Hepatocyte (in vitro differentiated cells): ENCODE data around the gene PLVAP. TPM values are rescaled to one million over a fixed set of nuclear protein-coding genes. Genes with fewer than 3 reads are reported as not detected.

Experiments
- DNase-seq: peaks from one replicate; pipeline ENCODE4 v3.0.0-alpha.2; 2016; ENCODE audit warnings: low spot score
- H2AFZ ChIP-seq: fragments of 200-600 bp; sonication (generic); 2 replicates; pipeline ENCODE4 v1.6.0; 2016; ENCODE audit warnings: antibody characterized with exemption, mild to moderate bottlenecking
- H3K27ac ChIP-seq: fragments of 200-600 bp; sonication (generic); 2 replicates; pipeline ENCODE4 v1.5.1; 2016; ENCODE audit warnings: mild to moderate bottlenecking
- H3K27me3 ChIP-seq: fragments of 200-600 bp; sonication (generic); 2 replicates; pipeline ENCODE4 v1.6.1; 2016
- H3K36me3 ChIP-seq: fragments of 200-600 bp; sonication (generic); replicated peaks from 2 replicates; pipeline ENCODE4 v1.5.1; 2016; ENCODE audit warnings: low read depth; ENCODE audit not compliant: insufficient read depth
- H3K4me1 ChIP-seq: fragments of 200-600 bp; sonication (generic); 2 replicates; pipeline ENCODE4 v1.5.1; 2016; ENCODE audit warnings: mild to moderate bottlenecking, moderate library complexity; ENCODE audit not compliant: insufficient read depth
- H3K4me2 ChIP-seq: fragments of 200-600 bp; sonication (generic); 2 replicates; pipeline ENCODE4 v1.6.0; 2016
- H3K4me3 ChIP-seq: fragments of 200-600 bp; sonication (generic); 2 replicates; pipeline ENCODE4 v1.5.1; 2016; ENCODE audit warnings: mild to moderate bottlenecking
- H3K79me2 ChIP-seq: fragments of 200-600 bp; sonication (generic); 2 replicates; pipeline ENCODE4 v1.6.0; 2017; ENCODE audit warnings: mild to moderate bottlenecking
- H3K9me2 ChIP-seq: fragments of 200-600 bp; sonication (generic); replicated peaks from 2 replicates; pipeline ENCODE4 v1.6.0; 2017; ENCODE audit warnings: mild to moderate bottlenecking; ENCODE audit not compliant: insufficient read depth
- H3K9me3 ChIP-seq: fragments of 200-600 bp; sonication (generic); 2 replicates; pipeline ENCODE4 v1.5.1; 2016; ENCODE audit warnings: low read depth, mild to moderate bottlenecking
- H4K20me1 ChIP-seq: fragments of 200-600 bp; sonication (generic); 2 replicates; pipeline ENCODE4 v1.6.0; 2016; ENCODE audit warnings: mild to moderate bottlenecking; ENCODE audit not compliant: insufficient read depth, poor library complexity, severe bottlenecking
- EZH2 ChIP-seq: fragments of 200-600 bp; sonication (generic); IDR thresholded peaks from 2 replicates; pipeline ENCODE4 v1.6.1; 2016; ENCODE audit warnings: antibody characterized with exemption, mild to moderate bottlenecking, borderline replicate concordance
- EZH2phosphoT487 ChIP-seq: fragments of 200-600 bp; sonication (generic); IDR thresholded peaks from one replicate; pipeline ENCODE4 v1.6.1; 2018; ENCODE audit warnings: antibody characterized with exemption, mild to moderate bottlenecking, low read depth, moderate library complexity; ENCODE audit not compliant: unreplicated experiment, severe bottlenecking
- WGBS: methylation state at CpG from one replicate; pipeline ENCODE4 v1.1.6; 2016; ENCODE audit warnings: low lambda C conversion rate; ENCODE audit errors: missing lambda C conversion rate; 5-methylcytosine and 5-hydroxymethylcytosine counted together
- polyA plus RNA-seq: library from polyadenylated mRNA; unstranded; fragments of >200 nt; fragmentation: Nextera tagmentation; extraction: Ambion mirVana; gene quantifications from 2 replicates; pipeline ENCODE4 v1.2.1, GENCODE V29; 2016
- total RNA-seq: library from RNA; depleted of rRNA; stranded (reverse); fragments of >200 nt; gene quantifications from 2 replicates; pipeline ENCODE4 v1.2.3, GENCODE V29; 2014
- TF ChIP-seq, protein P1 (sequence below): fragments of 200-600 bp; sonication (generic); IDR thresholded peaks from 2 replicates; pipeline ENCODE4 v1.5.1; 2016; ENCODE audit warnings: antibody characterized with exemption, mild to moderate bottlenecking; ENCODE audit not compliant: poor library complexity

PLVAP gene
- total and polyA plus RNA-seq, 2 experiments from 2014 or later, result 1.4 to 5.3 TPM

DNA sequence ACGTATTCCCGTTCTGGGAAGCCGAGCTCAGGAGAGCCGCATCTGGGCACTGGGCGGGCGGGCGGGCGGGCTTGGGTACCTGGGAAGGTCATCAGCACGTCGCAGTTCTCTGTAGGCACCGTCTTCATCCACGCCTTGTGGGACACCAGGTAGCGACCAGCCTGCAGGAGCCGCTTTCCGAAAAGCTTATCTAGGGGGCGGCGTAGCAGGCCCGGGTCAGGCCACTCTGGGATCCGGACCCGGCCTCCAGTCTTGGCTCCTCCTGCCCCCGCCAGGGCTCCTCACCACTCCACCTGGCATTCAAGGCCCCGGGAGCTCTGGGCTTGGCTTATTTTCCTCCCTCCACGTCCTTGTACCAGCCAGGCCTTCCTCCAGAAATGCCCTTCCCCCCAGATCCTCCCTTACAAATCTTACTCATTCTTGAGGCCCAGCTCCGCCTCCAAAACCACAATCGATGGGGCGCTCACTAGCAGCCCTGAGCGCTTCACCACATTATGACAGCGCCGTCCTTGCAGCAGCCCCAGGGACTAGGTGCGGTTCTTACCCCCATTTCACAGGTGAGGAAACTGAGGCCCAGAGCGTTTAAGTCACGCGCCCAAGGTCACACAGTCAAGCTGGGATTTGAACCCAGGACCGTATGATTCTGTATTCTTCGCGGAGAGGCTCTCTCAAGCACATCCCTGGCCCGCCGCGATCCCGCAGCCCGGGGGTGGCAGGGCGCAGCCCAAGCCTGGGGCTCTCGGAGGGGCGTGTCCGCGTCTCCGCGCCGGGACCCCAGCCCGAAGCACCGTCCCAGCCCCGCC lies 43.3 kb downstream of the PLVAP start:
- H3K4me1 ChIP-seq, result peaks cover 23% of the 10 kb centered on the region
- H2AFZ ChIP-seq, result peak overlapping the region; percentile 88
- peak overlapping the region; percentile 45 for H3K27ac ChIP-seq
- DNase-seq, result peak; percentile 54
- TF ChIP-seq EZH2, result no peak
- TF ChIP-seq EZH2phosphoT487, result no peak
- TF ChIP-seq, protein P1, sequence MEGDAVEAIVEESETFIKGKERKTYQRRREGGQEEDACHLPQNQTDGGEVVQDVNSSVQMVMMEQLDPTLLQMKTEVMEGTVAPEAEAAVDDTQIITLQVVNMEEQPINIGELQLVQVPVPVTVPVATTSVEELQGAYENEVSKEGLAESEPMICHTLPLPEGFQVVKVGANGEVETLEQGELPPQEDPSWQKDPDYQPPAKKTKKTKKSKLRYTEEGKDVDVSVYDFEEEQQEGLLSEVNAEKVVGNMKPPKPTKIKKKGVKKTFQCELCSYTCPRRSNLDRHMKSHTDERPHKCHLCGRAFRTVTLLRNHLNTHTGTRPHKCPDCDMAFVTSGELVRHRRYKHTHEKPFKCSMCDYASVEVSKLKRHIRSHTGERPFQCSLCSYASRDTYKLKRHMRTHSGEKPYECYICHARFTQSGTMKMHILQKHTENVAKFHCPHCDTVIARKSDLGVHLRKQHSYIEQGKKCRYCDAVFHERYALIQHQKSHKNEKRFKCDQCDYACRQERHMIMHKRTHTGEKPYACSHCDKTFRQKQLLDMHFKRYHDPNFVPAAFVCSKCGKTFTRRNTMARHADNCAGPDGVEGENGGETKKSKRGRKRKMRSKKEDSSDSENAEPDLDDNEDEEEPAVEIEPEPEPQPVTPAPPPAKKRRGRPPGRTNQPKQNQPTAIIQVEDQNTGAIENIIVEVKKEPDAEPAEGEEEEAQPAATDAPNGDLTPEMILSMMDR, result no peak
- peaks cover 17% of the 10 kb centered on the region for H3K79me2 ChIP-seq
- H3K9me2 ChIP-seq, result no peaks in the 10 kb centered on the region
- H3K36me3 ChIP-seq, result no peaks in the 10 kb centered on the region
- no peaks in the 10 kb centered on the region for H4K20me1 ChIP-seq
- 24% methylated on average over 41 of the region's 52 CpGs for WGBS
- H3K4me3 ChIP-seq, result peak overlapping the region; percentile 90
- no peaks in the 10 kb centered on the region for H3K27me3 ChIP-seq
- H3K4me2 ChIP-seq, result peak overlapping the region; percentile 90
- H3K9me3 ChIP-seq, result no peaks in the 10 kb centered on the region

DNA sequence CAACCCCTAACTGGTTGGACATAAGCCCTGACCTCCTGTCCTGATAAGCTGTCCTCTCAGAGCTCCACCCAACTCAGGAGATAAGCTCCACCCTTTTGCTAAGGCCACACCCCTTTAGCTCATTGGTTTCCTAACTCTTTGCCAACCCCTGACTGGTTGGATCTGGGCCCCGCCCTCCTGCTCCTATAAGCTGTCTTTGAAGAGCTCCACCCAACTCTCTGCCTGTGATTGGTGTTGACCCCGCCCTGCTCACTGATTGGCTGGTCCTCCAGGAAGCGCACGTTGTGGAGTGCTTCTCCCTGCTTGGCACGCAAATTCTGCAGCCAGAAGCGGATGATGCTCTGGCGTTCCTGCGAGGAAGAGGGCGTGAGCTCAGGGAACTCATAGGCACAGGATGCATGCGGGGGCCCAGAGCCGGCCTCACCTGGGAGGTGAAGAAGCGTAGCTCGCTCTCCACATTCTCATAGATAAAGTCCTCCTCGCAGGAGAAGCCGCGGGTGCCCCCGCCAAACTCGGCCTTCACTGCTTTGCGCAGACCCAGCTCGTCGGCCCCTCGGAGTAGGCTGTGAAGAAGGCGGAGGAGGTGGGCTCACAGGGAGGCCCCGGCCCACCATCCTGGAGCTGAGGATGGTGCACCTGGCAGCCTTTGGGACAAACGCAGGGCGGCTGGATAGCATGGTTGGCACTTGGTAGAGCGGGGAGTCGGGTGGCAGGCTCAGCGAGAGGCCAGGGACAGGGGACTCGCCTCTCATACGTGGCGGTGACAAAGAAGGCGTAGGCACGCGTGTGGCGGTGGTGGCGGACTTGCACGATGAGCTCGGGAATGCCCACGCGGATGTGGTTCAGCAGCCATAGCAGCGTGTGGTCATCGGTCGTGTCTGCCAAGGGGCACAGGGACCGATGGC lies 44.2 kb downstream of the PLVAP start:
- WGBS, result 96% methylated on average over 44 of the region's 45 CpGs
- H3K27ac ChIP-seq, result no peak overlapping the region
- H3K36me3 ChIP-seq, result no peaks in the 10 kb centered on the region
- H3K4me1 ChIP-seq, result peaks cover 25% of the 10 kb centered on the region
- no peak overlapping the region for H3K4me2 ChIP-seq
- peak; percentile 47 for DNase-seq
- H3K9me2 ChIP-seq, result no peaks in the 10 kb centered on the region
- H4K20me1 ChIP-seq, result no peaks in the 10 kb centered on the region
- H3K27me3 ChIP-seq, result no peaks in the 10 kb centered on the region
- H3K9me3 ChIP-seq, result no peaks in the 10 kb centered on the region
- H3K79me2 ChIP-seq, result peaks cover 11% of the 10 kb centered on the region
- TF ChIP-seq EZH2 (no peak), EZH2phosphoT487 (no peak)
- TF ChIP-seq, protein P1, result no peak
- no peak overlapping the region for H3K4me3 ChIP-seq
- H2AFZ ChIP-seq, result no peak overlapping the region

DNA sequence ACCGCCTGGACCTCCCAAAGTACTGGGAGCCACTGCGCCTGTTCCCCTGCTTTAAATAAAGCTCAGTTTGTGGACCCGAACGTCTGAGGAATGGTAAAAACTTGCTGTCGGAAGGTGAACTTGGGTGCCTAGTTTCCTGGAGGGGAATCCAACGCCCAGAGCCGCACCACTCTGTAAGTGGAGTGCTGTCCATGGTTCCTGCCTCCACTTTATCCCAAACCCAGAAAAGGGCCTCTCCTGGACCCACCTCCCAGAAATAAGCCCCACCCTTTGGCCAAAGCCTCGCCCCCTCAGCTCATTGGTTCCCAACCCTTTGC lies 44.8 kb downstream of the PLVAP start:
- 94% methylated on average over 8 of the region's 8 CpGs for WGBS
- no peaks in the 10 kb centered on the region for H3K9me3 ChIP-seq
- H3K36me3 ChIP-seq, result no peaks in the 10 kb centered on the region
- no peak overlapping the region for H3K4me3 ChIP-seq
- peaks cover 9% of the 10 kb centered on the region for H3K79me2 ChIP-seq
- H2AFZ ChIP-seq, result no peak overlapping the region
- no peak overlapping the region for H3K4me2 ChIP-seq
- H3K27ac ChIP-seq, result no peak overlapping the region
- H3K4me1 ChIP-seq, result peaks cover 25% of the 10 kb centered on the region
- H3K27me3 ChIP-seq, result no peaks in the 10 kb centered on the region
- no peaks in the 10 kb centered on the region for H4K20me1 ChIP-seq
- DNase-seq, result no peak
- TF ChIP-seq EZH2phosphoT487 (no peak), EZH2 (no peak)
- TF ChIP-seq, protein P1, result no peak
- H3K9me2 ChIP-seq, result no peaks in the 10 kb centered on the region
